ENCODE data around the gene IGFL1. TPM values are rescaled to one million over a fixed set of nuclear protein-coding genes. Genes with fewer than 3 reads are reported as not detected.
"Not testable (repeated sequence)": the region's sequence is repeated elsewhere in the genome, so short reads cannot be mapped to it uniquely, and the experiment has no call there.

The IGFL1 gene
- total and polyA plus RNA-seq, 4 donors = not detected

DNA sequence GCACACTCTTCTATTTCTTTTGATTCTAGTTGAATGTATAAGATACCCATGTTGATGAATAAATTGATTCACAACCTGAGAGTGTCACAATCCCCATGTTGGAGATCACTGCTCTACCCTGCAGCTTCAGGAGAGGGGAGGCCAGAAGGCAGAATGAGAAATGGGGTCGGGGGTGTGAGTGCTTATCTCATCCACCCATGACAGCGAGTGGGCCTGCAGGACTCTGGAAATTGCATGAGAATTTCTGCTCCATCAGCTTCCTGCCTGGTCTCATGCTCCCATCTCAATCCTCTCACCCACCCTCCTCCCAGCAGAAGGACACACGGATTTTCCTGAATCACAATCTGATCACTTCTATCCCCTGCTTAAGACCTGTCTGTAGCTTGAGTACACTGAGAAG lies 22.9 kb upstream of the IGFL1 start:
- H3K36me3 ChIP-seq (ENCODE audit: control insufficient read depth in 4 of 4, insufficient read depth in 4 of 4, low read length in 4 of 4) = no peaks in the 10 kb centered on the region
- ATAC-seq (ENCODE audit: insufficient read depth, low FRiP score) (no peak), DNase-seq (no peak)
- H3K4me3 ChIP-seq = no peak overlapping the region
- no peak overlapping the region for H3K27ac ChIP-seq (ENCODE audit: low read depth in 1 of 2, low read length in 1 of 2)
- no peak for TF ChIP-seq CTCF (IDR thresholded peaks at IDR 0.05; ENCODE audit: control extremely low read depth, extremely low read depth)
- 68 to 86% methylated on average over 3 of the region's 3 CpGs for WGBS, 2 donors
- H3K4me1 ChIP-seq (ENCODE audit: control insufficient read depth in 5 of 5, insufficient read depth in 5 of 5, low read length in 5 of 5) = peaks cover 0 to 14% (median 5%) of the 10 kb centered on the region in 5 donors
- no peaks in the 10 kb centered on the region for H3K9me3 ChIP-seq (ENCODE audit: control insufficient read depth in 4 of 4, insufficient read depth in 3 of 4, low read length in 3 of 4)
- no peaks in the 10 kb centered on the region for H3K27me3 ChIP-seq (ENCODE audit: control insufficient read depth in 3 of 3, insufficient read depth in 3 of 3, low read length in 2 of 3)
- no peak overlapping the region for H3K9ac ChIP-seq (ENCODE audit: insufficient read depth in 1 of 2, low read length in 2 of 2)

GRCh38 chr19:46207858-46208257 lies 21.7 kb upstream of the IGFL1 start:
- WGBS, 2 donors = 88 to 92% methylated on average over 5 to 6 of the region's 8 CpGs
- not testable (repeated sequence) for H3K4me3 ChIP-seq; H3K36me3 ChIP-seq (ENCODE audit: control insufficient read depth in 4 of 4, insufficient read depth in 4 of 4, low read length in 4 of 4); ATAC-seq (ENCODE audit: insufficient read depth, low FRiP score); H3K27ac ChIP-seq (ENCODE audit: low read depth in 1 of 2, low read length in 1 of 2); H3K9ac ChIP-seq (ENCODE audit: insufficient read depth in 1 of 2, low read length in 2 of 2); H3K27me3 ChIP-seq (ENCODE audit: control insufficient read depth in 3 of 3, insufficient read depth in 3 of 3, low read length in 2 of 3); H3K9me3 ChIP-seq (ENCODE audit: control insufficient read depth in 4 of 4, insufficient read depth in 3 of 4, low read length in 3 of 4); DNase-seq
- H3K4me1 ChIP-seq (ENCODE audit: control insufficient read depth in 5 of 5, insufficient read depth in 5 of 5, low read length in 5 of 5) = peaks cover 0 to 19% (median 5%) of the 10 kb centered on the region in 5 donors

- DNase-seq = no peak
- WGBS, 2 donors = 68 to 78% methylated on average over 3 of the region's 3 CpGs
- H3K27me3 ChIP-seq (ENCODE audit: control insufficient read depth in 3 of 3, insufficient read depth in 3 of 3, low read length in 2 of 3) = no peaks in the 10 kb centered on the region
- no peaks in the 10 kb centered on the region for H3K9me3 ChIP-seq (ENCODE audit: control insufficient read depth in 4 of 4, insufficient read depth in 3 of 4, low read length in 3 of 4)
- no peak for ATAC-seq (ENCODE audit: insufficient read depth, low FRiP score)
- H3K4me3 ChIP-seq = no peak overlapping the region
- H3K27ac ChIP-seq (ENCODE audit: low read depth in 1 of 2, low read length in 1 of 2) = no peak overlapping the region
- H3K4me1 ChIP-seq (ENCODE audit: control insufficient read depth in 5 of 5, insufficient read depth in 5 of 5, low read length in 5 of 5) = peaks cover 0 to 19% (median 5%) of the 10 kb centered on the region in 5 donors
- TF ChIP-seq CTCF (IDR thresholded peaks at IDR 0.05; ENCODE audit: control extremely low read depth, extremely low read depth) = no peak
- no peaks in the 10 kb centered on the region for H3K36me3 ChIP-seq (ENCODE audit: control insufficient read depth in 4 of 4, insufficient read depth in 4 of 4, low read length in 4 of 4)
- no peak overlapping the region for H3K9ac ChIP-seq (ENCODE audit: insufficient read depth in 1 of 2, low read length in 2 of 2)
These were observed 20.5 kb upstream of the IGFL1 start for GRCh38 chr19:46209051-46209450.

GRCh38 chr19:46209472-46209871 lies 20.1 kb upstream of the IGFL1 start:
- no peak for ATAC-seq (ENCODE audit: insufficient read depth, low FRiP score)
- no peaks in the 10 kb centered on the region for H3K9me3 ChIP-seq (ENCODE audit: control insufficient read depth in 4 of 4, insufficient read depth in 3 of 4, low read length in 3 of 4)

More at GRCh38 chr19:46209472-46209871, 20.1 kb upstream of the IGFL1 start:
- Histone ChIP-seq H3K9ac (ENCODE audit: insufficient read depth in 1 of 2, low read length in 2 of 2) (no peak overlapping the region), H3K4me3 (no peak overlapping the region), H3K4me1 (ENCODE audit: control insufficient read depth in 5 of 5, insufficient read depth in 5 of 5, low read length in 5 of 5) (peaks cover 0 to 19% (median 5%) of the 10 kb centered on the region in 5 donors), H3K27me3 (ENCODE audit: control insufficient read depth in 3 of 3, insufficient read depth in 3 of 3, low read length in 2 of 3) (no peaks in the 10 kb centered on the region), H3K36me3 (ENCODE audit: control insufficient read depth in 4 of 4, insufficient read depth in 4 of 4, low read length in 4 of 4) (no peaks in the 10 kb centered on the region), H3K27ac (ENCODE audit: low read depth in 1 of 2, low read length in 1 of 2) (no peak overlapping the region)
- TF ChIP-seq CTCF (IDR thresholded peaks at IDR 0.05; ENCODE audit: control extremely low read depth, extremely low read depth) = no peak
- no peak for DNase-seq
- 73 to 95% methylated on average over 1 of the region's 1 CpG for WGBS, 2 donors
